HFFc6 (cell line): Measurements from ENCODE around the gene PLXND1. TPM values are rescaled to one million over a fixed set of nuclear protein-coding genes. Genes with fewer than 3 reads are reported as not detected.

Experiments used
- DNase-seq: peaks from one replicate; pipeline ENCODE4 v3.0.0-alpha.2; 2018
- H3K27ac Mint-ChIP-seq: 2 replicates; pipeline ENCODE4 v1.8.0; 2020; ENCODE audit warnings: mild to moderate bottlenecking, mixed read lengths
- H3K27me3 Mint-ChIP-seq: 2 replicates; pipeline ENCODE4 v1.8.0; 2021; ENCODE audit warnings: mild to moderate bottlenecking, moderate library complexity, mixed read lengths; ENCODE audit not compliant: insufficient read depth
- H3K36me3 Mint-ChIP-seq: 2 replicates; pipeline ENCODE4 v1.8.0; 2021; ENCODE audit warnings: low read depth, mixed read lengths
- H3K4me1 Mint-ChIP-seq: 2 replicates; pipeline ENCODE4 v1.8.0; 2020; ENCODE audit warnings: low read depth, mixed read lengths
- H3K4me3 Mint-ChIP-seq: 2 replicates; pipeline ENCODE4 v1.8.0; 2020; ENCODE audit warnings: mild to moderate bottlenecking, moderate library complexity, mixed read lengths
- H3K9me3 Mint-ChIP-seq: 2 replicates; pipeline ENCODE4 v1.8.0; 2020; ENCODE audit warnings: mild to moderate bottlenecking, mixed read lengths
- CTCF ChIP-seq: fragments of 200-600 bp; sonication (generic); IDR thresholded peaks from 2 replicates; pipeline ENCODE4 v1.5.0; 2021; ENCODE audit warnings: antibody characterized with exemption, mild to moderate bottlenecking
- total RNA-seq, 6 experiments: library from RNA; stranded (reverse); fragmentation: NEBNext Ultra II Directional; extraction: Animal tissue kit (Norgen Biotek cat#: 25700); gene quantifications; 2 replicates in 1 of 6; 3 replicates in 5 of 6; pipeline ENCODE4 v1.2.3, GENCODE V29; 2021

PLXND1 gene
- total RNA-seq, 6 experiments from 2014 or later: 86.7 to 118 (median 108) TPM

GRCh38 chr3:129614927-129615363 is 8.5 kb upstream of the PLXND1 start:
- TF ChIP-seq CTCF: no peak
- Mint-ChIP-seq H3K27ac (no peak overlapping the region), H3K36me3 (no peaks in the 10 kb centered on the region), H3K4me3 (no peak overlapping the region), H3K9me3 (no peaks in the 10 kb centered on the region), H3K27me3 (no peaks in the 10 kb centered on the region; the same call in 1 of the 2 replicates), H3K4me1 (peaks cover 58% of the 10 kb centered on the region)
- no peak for DNase-seq

- no peak overlapping the region for H3K4me3 Mint-ChIP-seq
- no peak for DNase-seq
- peaks cover 63% of the 10 kb centered on the region for H3K4me1 Mint-ChIP-seq
- H3K9me3 Mint-ChIP-seq: no peaks in the 10 kb centered on the region
- no peaks in the 10 kb centered on the region; the same call in 1 of the 2 replicates for H3K27me3 Mint-ChIP-seq
- H3K36me3 Mint-ChIP-seq: no peaks in the 10 kb centered on the region
- no peak for TF ChIP-seq CTCF
- H3K27ac Mint-ChIP-seq: no peak overlapping the region
These were observed 8.0 kb upstream of the PLXND1 start for GRCh38 chr3:129614435-129614834.

GRCh38 chr3:129613367-129613740 is 6.9 kb upstream of the PLXND1 start:
- peaks cover 69% of the 10 kb centered on the region for H3K4me1 Mint-ChIP-seq
- no peaks in the 10 kb centered on the region; the same call in 1 of the 2 replicates for H3K27me3 Mint-ChIP-seq
- no peaks in the 10 kb centered on the region for H3K36me3 Mint-ChIP-seq
- no peak overlapping the region for H3K27ac Mint-ChIP-seq
- H3K9me3 Mint-ChIP-seq: no peaks in the 10 kb centered on the region
- H3K4me3 Mint-ChIP-seq: no peak overlapping the region
- no peak for DNase-seq
- TF ChIP-seq CTCF: no peak

GRCh38 chr3:129612534-129613366 is 6.3 kb upstream of the PLXND1 start:
- peak; percentile 43 for DNase-seq
- TF ChIP-seq CTCF: no peak
- Mint-ChIP-seq H3K4me3 (peak overlapping the region; percentile 42), H3K36me3 (no peaks in the 10 kb centered on the region), H3K27ac (peak overlapping the region; percentile 83), H3K9me3 (no peaks in the 10 kb centered on the region), H3K4me1 (peaks cover 74% of the 10 kb centered on the region), H3K27me3 (no peaks in the 10 kb centered on the region; the same call in 1 of the 2 replicates)

GRCh38 chr3:129611812-129612533 is 5.5 kb upstream of the PLXND1 start:
- peak; percentile 26; the same call in 1 of the 2 replicates for TF ChIP-seq CTCF
- Mint-ChIP-seq H3K9me3 (no peaks in the 10 kb centered on the region), H3K36me3 (no peaks in the 10 kb centered on the region), H3K4me1 (peaks cover 78% of the 10 kb centered on the region), H3K27ac (peak overlapping the region; percentile 83), H3K4me3 (peak overlapping the region; percentile 42), H3K27me3 (no peaks in the 10 kb centered on the region; the same call in 1 of the 2 replicates)
- DNase-seq: peak; percentile 60
